Effector memory CD4-positive, alpha-beta T cell (primary cell): ENCODE measurements around the gene CHPT1.

Source experiments
- DNase-seq, 3 donors: peaks; one replicate each; pipeline ENCODE4 v3.0.0-alpha.2; 2020
- H3K27ac ChIP-seq: 2 replicates; pipeline ENCODE4 v1.7.0; 2013; ENCODE audit warnings: mild to moderate bottlenecking, low read length, moderate library complexity; ENCODE audit not compliant: insufficient read depth, poor library complexity, severe bottlenecking
- H3K27me3 ChIP-seq: replicated peaks from 2 replicates; pipeline ENCODE4 v1.7.0; 2013; ENCODE audit warnings: mild to moderate bottlenecking, low read length; ENCODE audit not compliant: insufficient read depth, control insufficient read depth, poor library complexity, severe bottlenecking
- H3K36me3 ChIP-seq: 2 replicates; pipeline ENCODE4 v1.7.0; 2013; ENCODE audit warnings: mild to moderate bottlenecking, low read length, moderate library complexity; ENCODE audit not compliant: control insufficient read depth, insufficient read depth
- H3K4me1 ChIP-seq: 2 replicates; pipeline ENCODE4 v1.7.0; 2013; ENCODE audit warnings: low read length, mild to moderate bottlenecking; ENCODE audit not compliant: control insufficient read depth, insufficient read depth, poor library complexity, severe bottlenecking
- H3K4me3 ChIP-seq: 2 replicates; pipeline ENCODE4 v1.7.0; 2013; ENCODE audit warnings: low read length, low read depth, mild to moderate bottlenecking; ENCODE audit not compliant: insufficient read depth, poor library complexity, severe bottlenecking
- H3K9me3 ChIP-seq: 2 replicates; pipeline ENCODE4 v1.7.0; 2013; ENCODE audit warnings: mild to moderate bottlenecking, low read length, moderate library complexity; ENCODE audit not compliant: control insufficient read depth

Gene CHPT1

GRCh38 chr12:101772012-101772775 is 74.8 kb downstream of the CHPT1 start:
- DNase-seq: no peak
- no peak overlapping the region for H3K4me3 ChIP-seq
- H3K36me3 ChIP-seq: peaks cover 6% of the 10 kb centered on the region

GRCh38 chr12:101773650-101774162 is 76.3 kb downstream of the CHPT1 start:
- no peak overlapping the region for H3K4me3 ChIP-seq
- H3K27ac ChIP-seq: no peak overlapping the region
- no peaks in the 10 kb centered on the region for H3K27me3 ChIP-seq
- H3K9me3 ChIP-seq: no peaks in the 10 kb centered on the region
- peaks cover 10% of the 10 kb centered on the region for H3K36me3 ChIP-seq
- peak; percentile 41 to 54 (median 43) for DNase-seq
- no peaks in the 10 kb centered on the region for H3K4me1 ChIP-seq

More at GRCh38 chr12:101772012-101772775, 74.8 kb downstream of the CHPT1 start:
- Histone ChIP-seq H3K9me3 (no peaks in the 10 kb centered on the region), H3K27ac (no peak overlapping the region), H3K4me1 (no peaks in the 10 kb centered on the region), H3K27me3 (no peaks in the 10 kb centered on the region)

DNA sequence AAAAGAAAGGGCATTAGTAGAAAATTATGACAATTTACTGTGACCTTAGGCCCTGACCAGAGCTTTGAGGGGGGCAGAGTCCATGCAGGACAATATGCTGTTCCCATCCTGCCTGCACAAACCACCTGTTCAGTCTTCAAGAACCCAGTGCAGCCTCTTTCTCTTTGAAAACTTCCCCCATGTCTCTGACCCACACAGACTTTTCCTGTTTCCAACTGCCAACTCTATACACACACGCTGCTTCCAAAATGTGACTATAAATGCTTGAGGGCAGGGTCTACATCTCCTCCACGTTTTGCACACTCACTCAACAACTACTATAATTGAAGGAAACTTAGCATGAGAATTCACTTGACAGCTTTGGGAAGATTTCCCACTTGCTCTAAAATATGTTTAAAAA is 78.4 kb downstream of the CHPT1 start:
- Histone ChIP-seq H3K9me3 (no peaks in the 10 kb centered on the region), H3K4me3 (no peak overlapping the region), H3K27me3 (no peaks in the 10 kb centered on the region), H3K27ac (no peak overlapping the region), H3K36me3 (peaks cover 19% of the 10 kb centered on the region), H3K4me1 (no peaks in the 10 kb centered on the region)
- DNase-seq: no peak

DNA sequence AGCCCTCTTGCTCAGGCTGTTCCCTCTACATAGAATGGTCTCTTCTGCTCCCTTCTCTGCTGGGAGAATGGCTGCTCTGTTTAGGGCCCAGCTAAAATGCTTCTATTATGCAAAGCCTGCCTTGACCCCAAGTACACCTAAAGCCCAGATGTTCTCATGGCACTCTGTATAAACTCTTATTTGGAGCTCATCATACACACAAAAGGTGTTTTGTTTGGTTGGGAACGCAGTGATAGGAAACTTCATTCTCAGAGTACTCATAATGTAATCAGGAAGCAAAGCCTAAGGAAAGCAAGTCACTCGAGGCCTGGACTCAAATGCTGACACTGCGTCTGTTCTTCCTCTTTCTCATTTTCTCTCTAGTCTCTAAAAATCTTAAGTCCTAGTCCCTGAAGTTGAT is 80.0 kb downstream of the CHPT1 start:
- no peaks in the 10 kb centered on the region for H3K9me3 ChIP-seq
- H3K27ac ChIP-seq: no peak overlapping the region
- no peak overlapping the region for H3K4me3 ChIP-seq
- H3K27me3 ChIP-seq: no peaks in the 10 kb centered on the region
- no peaks in the 10 kb centered on the region for H3K4me1 ChIP-seq
- no peak for DNase-seq
- peaks cover 21% of the 10 kb centered on the region for H3K36me3 ChIP-seq

- Histone ChIP-seq H3K4me1 (no peaks in the 10 kb centered on the region), H3K9me3 (no peaks in the 10 kb centered on the region), H3K4me3 (no peak overlapping the region), H3K27me3 (no peaks in the 10 kb centered on the region), H3K36me3 (peaks cover 21% of the 10 kb centered on the region), H3K27ac (no peak overlapping the region)
- DNase-seq: no peak
Measured at GRCh38 chr12:101777978-101778377, 80.5 kb downstream of the CHPT1 start.
